ENCODE data around the gene AMTN. TPM values are rescaled to one million over a fixed set of nuclear protein-coding genes. Genes with fewer than 3 reads are reported as not detected.

The AMTN gene
- total RNA-seq, 2 experiments from 2014 or later: not detected

Other genes starting within 250 kb of the AMTN start
- gene CABS1, start 183.6 kb upstream of the AMTN start, total RNA-seq: not detected
- not detected for gene SMR3A, start 157.8 kb upstream of the AMTN start, total RNA-seq
- gene SMR3B, start 135.4 kb upstream of the AMTN start, total RNA-seq: not detected
- gene OPRPN, start 120.6 kb upstream of the AMTN start, total RNA-seq: not detected
- not detected for gene MUC7, start 46.4 kb upstream of the AMTN start, total RNA-seq
- not detected for gene AMBN, start 73.7 kb downstream of the AMTN start, total RNA-seq
- not detected for gene ENAM, start 110.2 kb downstream of the AMTN start, total RNA-seq
- gene JCHAIN, start 147.9 kb downstream of the AMTN start, total RNA-seq: not detected
- gene UTP3, start 170.0 kb downstream of the AMTN start, total RNA-seq: 10 to 100 TPM; 46.9 to 49.7 TPM
- gene RUFY3, start 203.4 kb downstream of the AMTN start, total RNA-seq: 10 to 100 TPM; 10.1 to 11.3 TPM